ENCODE data around the gene GDF7.

GDF7 gene

DNA sequence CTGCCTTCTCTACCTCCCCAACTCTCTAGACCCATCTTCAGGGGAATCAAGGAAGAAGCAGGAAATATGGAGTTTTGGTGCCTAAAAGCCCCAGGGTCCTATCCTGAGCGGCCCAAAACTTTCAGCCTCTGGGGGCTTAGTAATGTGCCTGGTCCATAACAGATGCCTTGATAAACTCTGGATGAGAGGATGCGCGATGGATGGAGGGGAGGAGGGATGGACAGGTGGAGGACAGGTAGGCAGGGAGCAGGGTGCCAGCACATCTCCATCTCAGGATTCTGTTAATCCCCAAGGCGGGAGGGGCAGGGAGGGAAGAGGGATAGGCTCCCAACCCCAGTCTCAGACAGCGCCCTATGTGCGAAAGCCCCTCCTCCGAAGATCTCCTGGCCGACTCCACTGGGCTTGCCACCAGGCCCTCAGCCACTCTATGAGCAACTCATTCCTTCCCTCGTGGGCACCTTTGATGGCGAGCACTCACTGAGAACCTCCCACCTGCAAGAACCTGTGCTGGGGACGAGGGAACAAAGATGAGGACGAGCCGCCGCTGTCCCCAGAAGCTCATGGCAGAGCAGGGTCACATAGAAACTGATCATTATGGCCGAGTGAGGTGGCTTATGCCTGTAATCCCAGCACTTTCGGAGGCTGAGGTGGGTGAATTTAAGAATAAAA lies 39.1 kb upstream of the GDF7 start:
- peaks cover 8% of the 10 kb centered on the region for H3K4me1 ChIP-seq (ENCODE audit: insufficient read depth, poor library complexity, severe bottlenecking)
- H3K4me3 ChIP-seq (ENCODE audit: severe bottlenecking): no peak overlapping the region
- ATAC-seq (ENCODE audit: low read depth) (no peak), DNase-seq (ENCODE audit: low spot score) (no peak)
- H3K9me3 ChIP-seq (ENCODE audit: severe bottlenecking): no peaks in the 10 kb centered on the region
- TF ChIP-seq, protein P1, sequence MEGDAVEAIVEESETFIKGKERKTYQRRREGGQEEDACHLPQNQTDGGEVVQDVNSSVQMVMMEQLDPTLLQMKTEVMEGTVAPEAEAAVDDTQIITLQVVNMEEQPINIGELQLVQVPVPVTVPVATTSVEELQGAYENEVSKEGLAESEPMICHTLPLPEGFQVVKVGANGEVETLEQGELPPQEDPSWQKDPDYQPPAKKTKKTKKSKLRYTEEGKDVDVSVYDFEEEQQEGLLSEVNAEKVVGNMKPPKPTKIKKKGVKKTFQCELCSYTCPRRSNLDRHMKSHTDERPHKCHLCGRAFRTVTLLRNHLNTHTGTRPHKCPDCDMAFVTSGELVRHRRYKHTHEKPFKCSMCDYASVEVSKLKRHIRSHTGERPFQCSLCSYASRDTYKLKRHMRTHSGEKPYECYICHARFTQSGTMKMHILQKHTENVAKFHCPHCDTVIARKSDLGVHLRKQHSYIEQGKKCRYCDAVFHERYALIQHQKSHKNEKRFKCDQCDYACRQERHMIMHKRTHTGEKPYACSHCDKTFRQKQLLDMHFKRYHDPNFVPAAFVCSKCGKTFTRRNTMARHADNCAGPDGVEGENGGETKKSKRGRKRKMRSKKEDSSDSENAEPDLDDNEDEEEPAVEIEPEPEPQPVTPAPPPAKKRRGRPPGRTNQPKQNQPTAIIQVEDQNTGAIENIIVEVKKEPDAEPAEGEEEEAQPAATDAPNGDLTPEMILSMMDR (IDR thresholded peaks at IDR 0.05; ENCODE audit: poor library complexity, severe bottlenecking): no peak
- no peaks in the 10 kb centered on the region for H3K27me3 ChIP-seq (ENCODE audit: insufficient read depth, poor library complexity, severe bottlenecking)
- H3K27ac ChIP-seq (ENCODE audit: poor library complexity, severe bottlenecking): no peak overlapping the region
- H3K36me3 ChIP-seq (ENCODE audit: low read depth): no peaks in the 10 kb centered on the region

DNA sequence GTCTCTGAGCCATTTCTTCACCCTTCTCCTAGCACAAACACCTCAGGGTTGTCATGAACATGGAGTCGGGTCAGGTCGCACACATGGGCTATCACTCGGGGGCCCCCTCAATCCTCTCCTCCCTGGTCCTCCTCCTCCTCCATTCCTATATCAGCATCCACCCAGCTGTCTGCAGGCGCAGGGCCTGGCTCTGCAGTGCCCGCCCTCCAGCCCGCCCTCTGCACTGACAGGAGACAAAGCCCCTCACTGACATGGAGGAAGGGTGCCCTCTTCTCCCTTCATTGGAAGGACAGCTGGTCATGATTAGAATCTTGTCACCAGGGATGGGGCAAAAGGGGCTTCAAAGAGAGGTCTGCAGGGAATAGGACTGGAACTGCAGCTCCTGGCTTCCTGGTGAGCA lies 37.8 kb upstream of the GDF7 start:
- Histone ChIP-seq H3K27ac (ENCODE audit: poor library complexity, severe bottlenecking) (no peak overlapping the region), H3K4me3 (ENCODE audit: severe bottlenecking) (no peak overlapping the region), H3K36me3 (ENCODE audit: low read depth) (no peaks in the 10 kb centered on the region), H3K27me3 (ENCODE audit: insufficient read depth, poor library complexity, severe bottlenecking) (no peaks in the 10 kb centered on the region), H3K9me3 (ENCODE audit: severe bottlenecking) (no peaks in the 10 kb centered on the region), H3K4me1 (ENCODE audit: insufficient read depth, poor library complexity, severe bottlenecking) (peaks cover 15% of the 10 kb centered on the region)
- ATAC-seq (ENCODE audit: low read depth) (no peak), DNase-seq (ENCODE audit: low spot score) (no peak)
- TF ChIP-seq, protein P1 (IDR thresholded peaks at IDR 0.05; ENCODE audit: poor library complexity, severe bottlenecking): no peak

DNA sequence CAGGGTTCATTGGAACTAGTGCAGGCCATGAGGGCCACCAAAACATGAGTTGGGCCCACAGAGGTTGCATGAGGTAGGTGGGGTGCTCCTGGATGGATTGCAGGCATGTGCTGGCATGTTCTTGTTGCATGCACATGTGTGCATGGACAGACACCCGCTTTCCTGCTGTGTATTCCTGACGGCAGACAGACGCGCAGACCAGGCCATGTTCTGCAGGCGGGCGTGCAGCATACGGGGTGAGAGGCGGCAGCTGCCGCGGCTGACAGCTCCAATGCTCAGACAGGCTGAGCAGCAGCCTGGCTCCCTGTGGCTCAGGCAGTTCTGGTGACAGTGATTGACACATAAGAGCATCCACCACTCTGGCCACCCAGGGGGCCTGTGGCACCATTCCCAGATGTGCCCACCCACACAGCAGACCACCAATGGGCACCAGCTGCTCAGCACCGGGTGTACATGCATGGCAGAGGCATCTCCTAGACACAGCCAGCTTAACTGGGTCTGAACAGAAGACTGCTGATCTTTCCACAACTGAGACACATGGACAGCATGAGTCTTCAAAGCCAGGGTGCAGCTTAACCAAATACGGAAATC lies 37.3 kb upstream of the GDF7 start:
- TF ChIP-seq, protein P1 (IDR thresholded peaks at IDR 0.05; ENCODE audit: poor library complexity, severe bottlenecking): no peak
- DNase-seq (ENCODE audit: low spot score): no peak
- Histone ChIP-seq H3K36me3 (ENCODE audit: low read depth) (no peaks in the 10 kb centered on the region), H3K9me3 (ENCODE audit: severe bottlenecking) (no peaks in the 10 kb centered on the region), H3K27me3 (ENCODE audit: insufficient read depth, poor library complexity, severe bottlenecking) (no peaks in the 10 kb centered on the region), H3K4me3 (ENCODE audit: severe bottlenecking) (no peak overlapping the region), H3K4me1 (ENCODE audit: insufficient read depth, poor library complexity, severe bottlenecking) (peaks cover 20% of the 10 kb centered on the region), H3K27ac (ENCODE audit: poor library complexity, severe bottlenecking) (no peak overlapping the region)
- ATAC-seq (ENCODE audit: low read depth): no peak

DNA sequence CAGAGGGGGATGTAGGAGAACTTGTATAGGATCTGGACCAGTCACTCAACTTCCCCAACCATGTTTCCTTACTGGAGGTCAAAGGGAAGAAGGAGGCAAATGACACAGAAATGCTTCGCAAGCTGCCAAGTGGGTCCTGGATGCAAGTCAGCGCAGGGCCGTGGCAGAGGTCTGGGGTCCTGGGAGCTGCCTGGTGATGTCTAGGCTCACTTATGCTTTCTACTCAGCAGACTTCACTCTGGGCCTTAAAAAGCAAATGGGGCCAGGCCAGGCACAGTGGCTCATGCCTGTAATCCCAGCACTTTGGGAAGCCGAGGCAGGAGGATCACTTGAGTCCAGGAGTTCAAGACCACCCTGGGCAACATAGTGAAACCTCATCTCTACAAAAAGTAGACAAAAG lies 36.0 kb upstream of the GDF7 start:
- DNase-seq (ENCODE audit: low spot score): no peak
- no peaks in the 10 kb centered on the region for H3K36me3 ChIP-seq (ENCODE audit: low read depth)
- peaks cover 25% of the 10 kb centered on the region for H3K4me1 ChIP-seq (ENCODE audit: insufficient read depth, poor library complexity, severe bottlenecking)
- no peak overlapping the region for H3K27ac ChIP-seq (ENCODE audit: poor library complexity, severe bottlenecking)
- TF ChIP-seq, protein P1 (IDR thresholded peaks at IDR 0.05; ENCODE audit: poor library complexity, severe bottlenecking): no peak
- no peaks in the 10 kb centered on the region for H3K9me3 ChIP-seq (ENCODE audit: severe bottlenecking)
- no peaks in the 10 kb centered on the region for H3K27me3 ChIP-seq (ENCODE audit: insufficient read depth, poor library complexity, severe bottlenecking)
- no peak for ATAC-seq (ENCODE audit: low read depth)
- H3K4me3 ChIP-seq (ENCODE audit: severe bottlenecking): no peak overlapping the region

Measured in RWPE2 (cell line).